GM18520 (cell line): Measurements from ENCODE around the gene SLC26A1.
"Not testable (repeated sequence)": the region's sequence is repeated elsewhere in the genome, so short reads cannot be mapped to it uniquely, and the experiment has no call there.

Experiments used
- ATAC-seq: cut with Tn5 transposase; IDR thresholded peaks from one replicate; pipeline ENCODE4 v1.9.1; 2021; ENCODE audit not compliant: unreplicated experiment

Gene SLC26A1

DNA sequence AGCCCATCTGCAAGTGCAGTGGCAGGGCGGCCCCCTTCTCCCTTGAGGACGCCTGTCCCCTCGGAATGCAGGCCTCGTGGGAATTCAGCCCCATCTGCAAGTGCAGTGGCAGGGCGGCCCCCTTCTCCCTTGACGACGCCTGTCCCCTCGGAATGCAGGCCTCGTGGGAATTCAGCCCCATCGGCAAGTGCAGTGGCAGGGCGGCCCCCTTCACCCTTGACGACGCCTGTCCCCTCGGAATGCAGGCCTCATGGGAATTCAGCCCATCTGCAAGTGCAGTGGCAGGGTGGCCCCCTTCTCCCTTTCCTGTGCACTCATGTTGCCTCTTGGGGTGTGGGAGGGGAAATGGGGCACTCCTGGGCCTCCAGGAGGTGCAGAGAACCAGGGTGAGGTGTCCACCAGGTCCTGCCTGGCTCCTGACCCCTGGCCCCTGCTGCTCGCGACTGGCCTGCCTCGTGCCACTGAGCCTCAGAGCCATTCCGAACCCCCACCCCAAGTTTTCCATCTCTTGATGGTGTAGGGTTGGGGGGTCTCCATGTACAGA is 6.8 kb upstream of the SLC26A1 start:
- no peak for ATAC-seq

DNA sequence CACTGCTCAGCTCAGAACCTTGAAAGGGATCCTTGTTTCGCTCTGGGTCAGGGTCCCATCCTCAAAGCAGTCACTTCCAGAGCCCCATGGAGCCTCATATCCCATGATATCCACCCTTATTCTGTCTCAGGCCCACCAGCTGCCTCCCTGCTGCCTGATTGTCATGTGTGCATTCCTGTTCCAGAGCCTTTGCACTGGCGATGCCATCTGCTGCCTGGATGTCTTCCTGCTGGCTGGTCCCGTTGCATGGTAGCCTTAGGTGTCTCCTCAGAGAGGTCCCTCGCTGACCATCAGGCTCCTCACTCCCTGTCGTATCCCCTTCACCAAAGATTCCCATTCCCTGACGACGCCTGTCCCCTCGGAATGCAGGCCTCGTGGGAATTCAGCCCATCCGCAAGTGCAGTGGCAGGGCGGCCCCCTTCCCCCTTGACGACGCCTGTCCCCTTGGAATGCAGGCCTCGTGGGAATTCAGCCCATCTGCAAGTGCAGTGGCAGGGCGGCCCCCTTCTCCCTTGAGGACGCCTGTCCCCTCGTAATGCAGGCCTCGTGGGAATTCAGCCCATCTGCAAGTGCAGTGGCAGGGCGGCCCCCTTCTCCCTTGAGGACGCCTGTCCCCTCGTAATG is 6.1 kb upstream of the SLC26A1 start:
- ATAC-seq = not testable (repeated sequence)

DNA sequence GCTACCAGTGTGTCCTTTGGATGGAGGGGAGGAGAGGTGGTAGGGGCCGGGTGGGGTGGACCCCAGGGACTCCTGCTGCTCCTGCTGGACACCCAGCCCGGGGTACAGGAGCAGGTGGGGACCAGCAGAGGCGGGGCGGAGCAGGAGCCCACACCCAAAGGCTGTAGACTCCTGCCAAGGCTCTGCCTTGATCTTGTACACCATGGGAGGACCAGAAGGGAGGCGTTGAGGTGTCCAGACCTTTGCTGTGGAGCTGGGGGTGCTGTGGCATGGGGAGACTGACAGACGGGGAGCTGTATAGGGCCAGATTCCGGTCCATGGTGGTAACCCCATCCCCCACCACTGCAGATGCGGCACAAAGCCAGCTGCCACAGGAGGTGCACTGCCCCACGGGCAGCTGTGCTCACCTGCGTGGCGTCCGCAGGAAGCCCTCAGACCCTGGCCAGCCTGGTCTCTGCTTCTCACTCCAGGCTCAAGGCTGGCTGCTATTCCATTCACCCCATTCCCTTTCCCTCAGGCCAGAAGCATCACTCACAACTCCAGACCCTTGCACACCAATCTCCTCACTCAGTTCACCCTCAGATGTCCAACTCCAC is 5.0 kb upstream of the SLC26A1 start:
- ATAC-seq = no peak

DNA sequence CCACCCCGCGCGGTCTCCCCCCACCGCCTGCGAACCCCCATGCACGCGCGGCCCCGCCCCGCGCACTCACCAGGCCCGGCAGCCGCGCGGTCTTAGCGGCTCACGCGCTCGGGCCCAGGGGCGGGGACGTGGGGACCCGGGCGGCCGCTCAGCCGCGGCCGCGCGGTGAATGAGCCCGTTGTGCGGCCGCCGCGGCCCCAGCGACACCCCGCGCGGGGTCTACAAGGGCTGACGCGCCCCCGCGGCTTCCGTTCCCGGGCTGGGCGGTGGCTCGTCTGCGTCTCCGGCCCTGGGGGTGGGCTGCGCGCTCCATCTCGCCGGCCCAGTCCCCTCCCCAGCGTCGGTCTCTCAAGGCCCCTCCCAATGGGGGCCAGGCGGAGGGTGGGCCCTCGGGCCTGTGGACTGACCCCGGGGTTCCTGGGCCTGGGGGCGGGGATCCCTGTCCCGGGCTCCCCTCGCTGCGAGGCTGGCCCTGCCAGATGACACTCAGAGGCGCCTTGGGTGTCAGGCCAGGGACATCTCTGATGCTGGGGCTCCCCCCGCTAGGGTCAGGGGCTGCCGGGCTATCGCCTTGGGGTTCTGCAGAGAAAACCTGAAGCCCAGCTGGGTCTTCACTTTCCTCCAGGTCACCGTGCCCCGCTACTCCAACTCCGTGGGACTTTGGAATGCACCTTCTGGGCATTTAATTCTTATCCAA is 4.3 kb upstream of the SLC26A1 start:
- ATAC-seq = no peak

DNA sequence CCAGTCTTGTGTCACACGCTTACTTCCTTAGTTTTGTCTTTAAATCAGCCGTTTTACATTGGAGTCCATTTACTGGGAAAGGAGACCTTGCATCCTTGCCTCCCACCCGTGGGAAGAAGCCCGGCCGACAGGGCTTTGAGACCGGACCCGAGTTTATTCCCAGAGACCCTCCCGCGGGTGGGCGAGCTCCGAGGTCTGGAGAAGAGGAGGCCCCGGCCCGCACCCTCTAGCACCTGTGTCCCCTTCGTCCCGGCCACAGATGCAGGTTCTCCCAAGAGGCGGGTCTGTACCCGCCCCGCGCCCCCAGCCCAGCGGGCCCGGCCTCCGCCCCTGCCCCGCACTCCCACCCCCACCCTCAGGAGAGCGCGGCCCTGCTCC is 3.8 kb upstream of the SLC26A1 start:
- no peak for ATAC-seq

DNA sequence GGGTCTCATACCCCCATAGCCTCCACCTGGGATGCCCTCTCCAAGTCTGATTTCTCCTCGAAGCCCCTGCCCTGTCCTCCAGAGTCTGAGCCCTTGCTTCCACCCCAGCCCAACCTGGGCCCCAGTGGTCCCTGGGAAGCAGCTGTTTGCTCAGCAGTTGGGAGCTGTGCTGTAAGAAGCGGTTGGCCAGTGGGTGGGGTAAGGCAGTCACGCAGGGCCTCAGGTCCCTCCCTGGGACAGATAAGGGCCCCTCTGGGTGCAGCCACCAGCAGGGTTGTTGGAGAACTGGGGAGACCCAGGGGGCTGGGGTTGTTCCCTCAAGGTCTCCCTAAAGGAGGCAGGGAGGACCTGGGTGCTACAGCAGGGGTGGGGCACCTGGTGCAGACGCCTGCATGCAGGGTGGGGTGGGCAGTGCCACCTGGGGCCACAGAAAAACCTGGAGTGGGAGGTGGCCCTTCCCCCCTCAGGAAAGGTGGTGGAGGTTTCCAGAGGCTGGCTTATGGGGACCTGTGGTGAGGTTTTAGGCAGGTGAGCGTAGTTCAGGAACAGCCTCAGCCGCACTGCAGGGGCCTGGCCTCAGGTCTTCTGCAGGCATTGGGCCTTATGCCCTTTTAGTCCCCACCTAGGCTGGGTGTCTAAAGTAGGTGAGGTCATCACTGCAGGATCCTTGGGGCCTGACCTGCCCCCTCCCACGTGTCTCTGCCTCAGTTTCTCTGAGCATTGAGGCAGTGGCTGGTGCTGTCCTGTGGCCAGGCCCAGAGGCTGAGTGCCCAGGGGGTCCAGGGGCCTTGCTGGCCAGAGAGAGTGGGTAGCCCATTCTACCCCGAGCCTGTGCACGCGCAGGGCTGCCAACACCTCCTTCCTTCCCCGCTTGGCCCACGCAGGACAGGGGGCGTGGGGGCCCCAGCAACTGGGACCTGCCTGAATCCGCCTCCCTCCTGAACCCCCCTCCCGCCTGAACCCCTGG is 3.1 kb upstream of the SLC26A1 start:
- no peak for ATAC-seq

DNA sequence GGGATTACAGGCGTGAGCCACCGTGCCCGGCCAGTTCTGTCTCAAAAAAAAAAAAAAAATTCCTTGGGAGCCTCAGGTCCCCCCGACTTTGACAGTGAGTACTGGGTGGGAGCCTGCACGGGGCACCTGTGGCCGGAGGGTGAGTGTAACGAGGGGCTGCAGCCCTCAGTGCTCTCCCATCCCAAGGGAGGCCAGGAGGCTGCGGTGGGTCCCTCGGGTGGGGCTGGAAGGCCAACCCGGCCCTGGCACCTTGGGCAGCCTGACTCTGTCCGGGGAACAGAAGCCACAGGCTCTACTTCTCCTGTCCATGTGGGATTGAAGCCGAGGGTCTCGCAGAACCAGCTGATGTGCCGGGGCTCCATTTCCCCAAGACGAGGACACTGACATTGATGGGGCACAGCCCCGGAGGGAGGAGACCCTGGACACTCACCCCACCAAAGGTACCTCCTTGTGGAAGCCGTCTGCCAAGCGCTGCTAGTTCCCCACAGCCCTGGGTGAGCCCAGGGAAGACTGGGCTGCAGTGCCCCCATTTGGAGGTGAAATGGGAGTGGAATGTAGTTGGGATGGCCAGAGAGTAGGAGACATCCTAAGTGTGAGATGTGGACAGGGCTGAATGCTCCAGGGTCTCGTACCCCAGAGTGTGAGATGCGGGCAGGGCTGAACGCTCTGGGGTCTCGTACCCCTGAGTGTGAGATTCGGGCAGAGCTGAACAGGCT is 2.3 kb upstream of the SLC26A1 start:
- ATAC-seq = no peak

DNA sequence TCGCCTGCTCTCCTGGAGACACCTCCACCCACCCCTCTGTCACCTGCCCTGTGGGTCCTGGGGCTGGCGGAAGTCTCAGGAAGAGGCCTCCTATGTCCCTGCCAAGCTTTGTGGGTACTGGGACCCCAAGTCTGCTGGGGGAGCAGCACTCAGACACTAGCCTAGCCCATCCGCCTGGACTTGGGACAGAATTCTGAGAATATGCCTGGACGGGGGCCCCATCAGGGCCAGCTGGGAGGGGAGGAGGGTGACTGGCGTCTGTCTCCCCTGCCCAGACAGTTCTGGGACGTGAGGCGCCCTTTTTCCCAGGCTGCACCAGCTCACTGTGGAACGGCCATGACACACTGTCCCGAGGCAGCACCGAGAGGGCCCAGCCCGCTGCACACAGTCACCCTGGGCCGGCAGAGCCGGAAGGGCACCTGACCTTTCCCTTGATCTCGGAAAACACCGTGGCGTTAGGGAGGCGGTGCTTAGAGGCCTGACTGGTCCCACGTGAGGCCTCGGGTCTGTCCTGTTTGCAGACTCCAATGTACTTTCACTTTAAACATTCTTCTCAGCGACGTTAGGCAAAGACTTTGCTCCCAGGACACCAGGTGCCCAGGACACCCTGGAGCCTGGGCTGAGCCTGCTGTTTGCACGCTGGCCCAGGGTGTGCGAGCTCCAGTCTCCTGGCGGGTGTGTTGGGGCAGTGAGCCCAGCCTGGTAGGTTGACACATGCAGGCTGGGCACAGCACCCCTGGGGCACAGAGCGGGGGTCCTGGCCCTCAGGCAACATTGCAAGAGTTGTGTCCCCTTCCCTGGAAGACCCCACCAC is 700 bp downstream of the SLC26A1 start:
- no peak for ATAC-seq

DNA sequence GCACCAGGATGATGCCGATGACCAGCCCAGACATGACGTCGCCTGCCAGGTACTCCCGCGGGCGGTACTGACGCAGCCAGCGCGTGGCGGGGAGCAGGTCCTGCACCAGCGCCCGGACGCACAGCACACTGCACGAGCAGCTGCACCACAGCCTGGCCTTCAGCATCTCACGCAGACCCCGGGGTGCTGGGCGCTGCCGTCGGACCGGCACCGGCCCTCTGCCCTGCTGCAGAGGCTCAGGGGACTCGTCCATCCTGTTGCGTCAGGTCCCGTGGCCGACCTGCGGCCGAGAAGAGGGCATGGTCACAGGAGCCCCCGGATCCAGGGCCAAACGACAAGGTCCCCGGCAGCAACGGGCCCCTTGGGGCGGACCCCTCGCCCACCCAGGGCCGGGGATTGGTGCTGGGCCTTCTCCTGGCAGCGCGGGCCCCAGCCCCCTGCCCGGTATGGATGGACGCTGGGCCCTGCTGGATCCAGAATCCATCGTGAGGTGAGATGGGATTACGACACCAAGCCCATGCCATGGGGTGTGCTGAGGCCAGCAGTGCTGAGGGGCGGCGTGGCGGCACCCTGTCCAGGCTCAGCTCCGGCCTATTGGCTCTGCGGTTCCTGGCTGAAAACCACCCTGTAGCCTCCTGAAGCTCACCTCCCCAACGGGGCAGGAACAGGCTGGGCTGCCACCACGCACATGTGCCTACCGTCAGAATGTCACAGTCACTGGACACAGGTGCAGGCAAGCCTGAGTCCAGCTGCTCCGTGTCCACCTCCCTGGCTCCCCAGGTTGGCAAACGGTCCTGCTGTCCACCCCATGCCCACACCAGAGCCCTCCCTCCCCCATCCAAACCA is 1.5 kb downstream of the SLC26A1 start:
- no peak for ATAC-seq

DNA sequence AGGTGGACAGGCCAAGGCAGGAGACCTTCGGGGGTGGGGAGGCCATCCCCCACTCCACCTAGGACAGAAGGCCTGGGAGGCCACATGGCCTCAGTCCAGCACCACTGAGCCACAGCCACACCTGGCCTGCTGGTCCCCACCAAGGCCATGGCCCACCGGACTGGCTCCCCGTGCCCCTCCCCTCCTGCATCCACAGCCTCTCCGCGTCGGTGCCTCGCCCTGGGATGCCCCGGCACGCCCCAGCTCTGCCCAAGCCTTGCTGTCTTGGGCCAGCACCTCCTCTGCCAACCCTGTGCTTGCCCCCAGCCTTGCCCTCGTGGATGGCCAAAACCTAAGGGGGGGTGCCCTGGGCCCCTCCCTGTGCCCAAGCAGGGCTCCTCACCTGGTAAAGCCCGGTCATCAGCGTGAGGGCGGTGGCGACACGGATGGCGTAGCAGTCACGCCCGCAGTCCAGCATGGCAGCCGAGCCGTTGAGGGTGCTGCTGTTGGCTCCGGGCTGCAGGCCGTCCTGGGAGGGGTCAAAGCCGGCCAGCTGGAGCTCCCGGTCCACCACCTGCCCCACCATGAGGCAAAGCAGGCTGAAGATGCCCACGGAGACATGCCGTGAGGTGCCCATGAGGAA is 2.3 kb downstream of the SLC26A1 start:
- ATAC-seq = no peak

DNA sequence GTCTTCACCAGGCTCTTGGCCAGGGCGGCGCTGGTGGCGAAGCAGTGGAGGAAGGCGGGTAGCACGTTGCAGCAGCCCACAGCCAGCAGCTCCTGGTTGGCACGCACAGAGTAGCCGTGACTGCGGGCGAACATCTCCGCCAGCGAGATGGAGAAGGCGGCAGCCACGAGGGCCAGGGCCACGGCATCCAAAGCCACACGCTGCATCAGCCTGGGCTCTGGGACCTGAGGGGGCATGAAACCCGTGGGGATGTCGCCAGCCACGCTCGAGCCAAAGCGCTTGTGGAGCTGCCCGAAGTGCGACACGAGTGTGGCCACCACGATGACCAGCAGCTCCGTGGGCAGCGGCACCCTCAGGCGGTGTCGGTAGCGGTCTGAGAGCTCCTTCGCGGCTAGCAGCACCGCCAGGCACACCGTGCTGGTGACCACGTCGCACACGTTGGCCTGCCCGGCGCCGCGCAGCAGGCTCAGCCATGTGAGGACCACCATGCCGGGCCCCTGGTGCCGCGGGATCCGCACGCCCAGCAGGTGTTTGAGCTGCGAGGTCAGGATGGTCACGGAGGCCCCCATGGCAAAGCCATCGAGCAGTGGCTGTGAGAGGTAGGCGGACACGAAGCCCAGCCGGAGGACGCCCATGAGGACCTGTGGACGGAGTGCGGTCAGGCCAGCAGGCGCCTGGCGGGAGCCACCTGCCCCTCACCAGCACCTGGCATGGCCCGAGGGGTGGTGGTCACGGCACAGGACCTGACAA is 3.3 kb downstream of the SLC26A1 start:
- no peak for ATAC-seq

DNA sequence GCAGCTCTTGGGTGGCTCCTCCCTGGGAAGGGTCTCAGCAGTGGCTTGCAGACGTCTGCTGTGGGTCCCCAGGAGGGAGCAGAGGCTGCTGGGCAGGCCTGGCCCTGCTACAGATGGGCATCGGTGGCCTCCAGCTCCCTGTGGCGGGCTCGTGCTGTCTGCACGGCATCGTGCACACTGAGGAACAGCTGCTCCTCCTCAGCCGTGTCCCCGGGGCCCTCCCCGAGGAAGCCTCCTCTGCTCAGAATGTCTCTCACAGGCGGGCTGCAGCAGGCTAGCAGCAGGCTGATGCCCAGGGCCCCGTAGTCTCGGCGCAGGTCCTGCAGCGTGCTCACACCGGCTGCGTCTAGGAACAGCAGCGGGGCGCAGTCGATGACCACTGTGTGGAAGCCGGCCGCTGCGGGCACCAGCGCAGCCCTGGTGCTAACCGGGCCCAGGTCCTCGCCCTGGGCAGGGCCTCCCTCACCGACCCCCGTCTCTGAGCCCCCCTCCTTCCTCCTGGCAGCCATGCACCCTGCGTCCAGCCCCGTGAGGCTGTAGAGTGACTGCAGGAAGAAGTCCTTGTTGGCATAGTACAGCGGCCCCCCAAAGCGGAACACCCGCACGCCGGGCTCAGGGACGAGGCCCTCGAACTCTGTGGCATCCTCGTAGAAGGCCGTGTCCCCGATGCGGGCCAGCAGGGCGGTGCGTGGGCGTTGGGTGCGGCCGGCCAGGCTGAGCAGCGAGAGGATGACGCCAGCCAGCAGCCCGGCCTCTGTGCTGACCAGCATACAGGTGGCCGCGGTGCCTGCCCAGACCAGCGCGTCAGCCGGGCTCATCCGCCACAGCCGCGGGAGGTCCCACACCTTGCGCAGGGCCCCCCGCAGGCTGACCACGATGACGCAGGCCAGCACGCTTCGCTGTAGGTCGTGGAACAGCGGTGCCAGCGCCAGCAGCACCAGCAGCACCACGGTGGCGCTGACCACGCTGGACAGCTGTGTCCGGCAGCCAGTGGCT is 4.2 kb downstream of the SLC26A1 start:
- ATAC-seq = no peak

DNA sequence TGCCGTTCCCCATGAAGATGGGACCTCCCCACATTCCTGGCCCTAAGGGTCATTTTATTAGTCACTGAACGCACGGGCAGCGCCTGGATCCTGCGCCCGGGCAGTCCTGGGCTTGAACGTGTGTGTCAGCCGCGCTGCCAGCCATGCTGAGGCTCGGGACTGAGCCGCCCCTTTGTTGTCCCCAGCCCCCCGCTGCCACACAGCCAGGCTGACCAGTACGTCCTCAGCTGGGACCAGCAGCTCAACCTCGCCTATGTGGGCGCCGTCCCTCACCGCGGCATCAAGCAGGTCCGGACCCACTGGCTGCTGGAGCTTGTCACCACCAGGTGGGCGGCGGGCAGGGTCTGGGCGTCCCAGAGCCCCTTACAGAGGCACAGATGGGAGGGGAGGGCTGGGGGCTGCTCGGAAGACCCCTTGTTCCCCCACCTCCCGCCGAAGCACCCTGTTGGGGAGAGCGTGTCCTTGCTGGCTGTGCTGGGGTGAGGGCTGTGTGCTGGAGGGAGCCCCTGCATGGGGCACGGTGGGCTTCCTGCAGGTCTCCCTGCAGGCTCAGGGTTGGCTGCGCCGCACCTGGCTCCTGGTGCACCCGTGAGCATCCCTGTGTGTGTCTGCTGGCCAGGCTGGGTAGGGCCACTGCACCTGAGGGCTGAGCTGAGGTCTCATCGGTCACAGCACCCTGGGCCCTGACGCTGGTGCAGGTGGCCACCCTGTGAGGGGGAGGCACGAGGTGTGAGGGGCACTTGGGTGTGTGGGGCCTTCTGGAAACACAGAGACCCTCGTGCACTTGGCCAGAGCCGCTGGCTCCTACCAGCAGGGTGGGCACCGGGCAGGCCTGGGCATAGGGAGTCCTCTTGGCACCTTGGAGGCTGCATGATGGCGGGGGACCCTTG is 5.3 kb downstream of the SLC26A1 start:
- ATAC-seq = no peak

DNA sequence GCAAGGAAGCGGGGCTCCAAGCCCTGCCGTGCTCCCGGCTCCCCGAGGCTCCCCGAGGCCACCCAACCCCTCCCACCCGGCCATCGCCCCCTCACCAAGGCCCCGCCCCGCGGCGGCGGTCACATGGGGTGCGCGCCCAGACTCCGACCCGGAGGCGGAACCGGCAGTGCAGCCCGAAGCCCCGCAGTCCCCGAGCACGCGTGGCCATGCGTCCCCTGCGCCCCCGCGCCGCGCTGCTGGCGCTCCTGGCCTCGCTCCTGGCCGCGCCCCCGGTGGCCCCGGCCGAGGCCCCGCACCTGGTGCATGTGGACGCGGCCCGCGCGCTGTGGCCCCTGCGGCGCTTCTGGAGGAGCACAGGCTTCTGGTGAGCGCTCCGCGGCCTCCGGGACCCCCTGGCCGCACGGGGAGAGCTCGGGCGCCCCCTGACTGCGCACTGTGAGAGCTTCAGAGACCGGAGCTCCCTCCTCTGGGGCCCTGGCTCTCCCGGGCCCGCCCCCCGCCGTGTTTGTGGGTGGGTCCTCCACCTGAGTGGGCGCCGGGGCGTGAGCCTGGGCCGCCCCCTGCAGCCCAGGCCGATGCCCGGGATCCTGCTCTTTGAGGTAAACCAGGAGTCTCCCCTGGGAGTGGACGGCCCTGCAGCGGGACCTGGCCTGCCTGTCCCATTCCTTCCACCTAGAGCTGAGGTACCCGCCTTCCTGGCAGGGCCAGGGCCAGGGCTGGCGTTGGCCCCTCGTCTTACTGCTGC is 6.2 kb downstream of the SLC26A1 start, which contains the start of gene IDUA:
Gene IDUA (plus strand): TSS at position 166 of the 745 bp plus-strand sequence. CDS start 41 bp downstream, at position 207.
- peak; percentile 64 for ATAC-seq
